Adrenal gland (tissue), 12 donors: ENCODE results near the gene ACTL6B. TPM values are rescaled to one million over a fixed set of nuclear protein-coding genes. Genes with fewer than 3 reads are reported as not detected.

Experiments
- DNase-seq, 7 donors: peaks; one replicate each; pipeline ENCODE4 v3.0.0-alpha.2; 2019 to 2020
- H3K27ac ChIP-seq, 5 donors: fragments of 200-600 bp; sonication (generic) in 4 of 5; 1 replicate in 3 of 5; 2 replicates in 2 of 5; pipeline versions ENCODE4 v1.5.1 to v1.8.0; 2016 to 2020; ENCODE audit warnings: mild to moderate bottlenecking in 1 of 5
- H3K27me3 ChIP-seq: fragments of 200-600 bp; 2 replicates; pipeline ENCODE4 v1.8.0; 2021
- H3K36me3 ChIP-seq, 2 donors: fragments of 200-600 bp; replicated peaks in 1 of 2; 1 replicate in 1 of 2; 2 replicates in 1 of 2; pipeline versions ENCODE4 v1.5.1 to v1.8.0; 2018 to 2022
- H3K4me1 ChIP-seq, 2 donors: fragments of 200-600 bp; replicated peaks in 1 of 2; 1 replicate in 1 of 2; 2 replicates in 1 of 2; pipeline versions ENCODE4 v1.5.1 to v1.8.0; 2018 to 2021
- H3K4me3 ChIP-seq, 4 donors: fragments of 200-600 bp; sonication (generic) in 3 of 4; one replicate each; pipeline ENCODE4 v1.5.1; 2016 to 2018
- H3K9me3 ChIP-seq, 3 donors: fragments of 200-600 bp; sonication (generic) in 1 of 3; replicated peaks in 1 of 3; 1 replicate in 2 of 3; 2 replicates in 1 of 3; pipeline versions ENCODE4 v1.5.1 to v1.8.0; 2016 to 2021
- CTCF ChIP-seq, 6 experiments: fragments of 450-650 bp in 4 of 6; fragments of 200-600 bp in 2 of 6; sonication (generic) in 1 of 6; IDR thresholded peaks; 1 replicate in 5 of 6; 2 replicates in 1 of 6; pipeline versions ENCODE4 v1.5.1 to v1.8.0; 2016 to 2021; ENCODE audit warnings: antibody characterized with exemption in 6 of 6, mild to moderate bottlenecking in 2 of 6, moderate library complexity in 1 of 6
- POLR2A ChIP-seq, 2 donors: fragments of 450-650 bp; IDR thresholded peaks; one replicate each; pipeline ENCODE4 v1.6.1; 2017; ENCODE audit warnings: antibody characterized with exemption in 2 of 2, mild to moderate bottlenecking in 2 of 2, moderate library complexity in 1 of 2
- WGBS, 4 donors: extraction: QIAGEN DNeasy Blood & Tissue Kit in 2 of 4; methylation state at CpG; one replicate each; pipeline versions ENCODE4 v1.1.5 to v1.1.7; 2013 to 2017; 5-methylcytosine and 5-hydroxymethylcytosine counted together
- intact Hi-C, 2 donors: fragments of 100-400 bp; cut with DNase I; formaldehyde crosslinking; loops; one replicate each; pipeline versions ENCODE4 v1.14.1 to v1.15.0; 2022 to 2023
- polyA plus RNA-seq, 3 donors: library from polyadenylated mRNA; stranded (reverse); fragments of 200-250 nt in 2 of 3; fragments of 350-450 nt in 1 of 3; fragmentation: Illumina TruSeq in 1 of 3; extraction: RNeasy Lipid Tissue Mini Kit (QIAGEN cat#74804) in 1 of 3; gene quantifications; one replicate each; pipeline ENCODE4 v1.2.3, GENCODE V29; 2013 to 2014
- total RNA-seq, 9 donors: library from RNA; depleted of rRNA in 4 of 9; stranded (reverse); fragments of >200 nt in 4 of 9; fragments of 120-200 nt in 1 of 9; fragmentation: NEBNext Ultra II Directional in 1 of 9; extraction: Animal tissue kit (Norgen Biotek cat#: 25700) in 1 of 9; gene quantifications; one replicate each; pipeline versions ENCODE4 v1.1.0 to v1.2.4, GENCODE V29; 2013 to 2023
- donor health status: healthy with polysubstance abuse.
- donor health status: Bipolar disorder and iron deficiency.
- donor health status: DM: yes; HTN: yes; CAD: no.
- donor health status: DM: no; HTN: no; CAD: no.
- donor health status: DM: no; HTN: no; CAD: no.
- donor health status: DM: yes; HTN: yes; CAD: no.

Gene ACTL6B
- total and polyA plus RNA-seq, 12 donors: 0.64 to 5.1 (median 2.4) TPM; not detected in 5

GRCh38 chr7:100640517-100641440 is 15.5 kb downstream of the ACTL6B start:
- WGBS, 4 donors: 45 to 71% (median 62%) methylated on average over 7 to 24 of the region's 24 CpGs
- no peak overlapping the region for H3K27ac ChIP-seq
- TF ChIP-seq CTCF (IDR thresholded peaks at IDR 0.05) (no peak), POLR2A (IDR thresholded peaks at IDR 0.05) (no peak)

DNA sequence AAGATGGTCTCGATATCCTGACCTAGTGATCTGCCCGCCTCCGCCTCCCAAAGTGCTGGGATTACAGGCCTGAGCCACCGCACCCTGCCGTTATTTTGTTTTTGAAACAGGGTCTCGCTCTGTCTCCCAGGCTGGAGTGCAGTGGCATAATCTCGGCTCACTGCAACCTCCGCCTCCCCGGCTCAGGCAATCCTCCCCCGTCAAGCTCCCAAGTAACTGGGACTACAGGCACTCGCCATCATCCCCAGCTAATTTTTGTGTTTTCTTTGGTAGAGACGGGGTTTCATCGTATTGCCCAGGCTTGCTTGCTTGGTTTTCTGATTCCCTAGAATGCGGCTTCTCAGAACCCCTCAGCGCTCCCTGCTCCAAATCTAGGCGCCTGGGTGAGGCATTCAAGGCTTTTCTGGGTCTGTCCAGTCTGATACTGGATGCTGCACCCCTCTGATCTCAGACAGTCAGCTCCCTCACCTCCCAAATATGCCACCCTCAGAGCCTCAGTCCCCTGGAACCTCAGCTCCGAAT is 16.2 kb downstream of the ACTL6B start:
- Histone ChIP-seq H3K4me3 (no peak overlapping the region), H3K4me1 (no peaks in the 10 kb centered on the region), H3K36me3 (no peaks in the 10 kb centered on the region), H3K27me3 (no peaks in the 10 kb centered on the region), H3K27ac (no peak overlapping the region), H3K9me3 (no peaks in the 10 kb centered on the region)
- WGBS, 4 donors: 88 to 91% (median 90%) methylated on average over 14 to 17 of the region's 17 CpGs
- TF ChIP-seq POLR2A (IDR thresholded peaks at IDR 0.05) (no peak), CTCF (IDR thresholded peaks at IDR 0.05) (no peak)
- DNase-seq: no peak
- intact Hi-C loops: no loop called here

More at GRCh38 chr7:100640517-100641440, 15.5 kb downstream of the ACTL6B start:
- Histone ChIP-seq H3K36me3 (no peaks in the 10 kb centered on the region), H3K27me3 (no peaks in the 10 kb centered on the region), H3K4me3 (no peak overlapping the region), H3K9me3 (no peaks in the 10 kb centered on the region), H3K4me1 (no peaks in the 10 kb centered on the region)
- intact Hi-C loops: no loop called here
- DNase-seq: no peak

DNA sequence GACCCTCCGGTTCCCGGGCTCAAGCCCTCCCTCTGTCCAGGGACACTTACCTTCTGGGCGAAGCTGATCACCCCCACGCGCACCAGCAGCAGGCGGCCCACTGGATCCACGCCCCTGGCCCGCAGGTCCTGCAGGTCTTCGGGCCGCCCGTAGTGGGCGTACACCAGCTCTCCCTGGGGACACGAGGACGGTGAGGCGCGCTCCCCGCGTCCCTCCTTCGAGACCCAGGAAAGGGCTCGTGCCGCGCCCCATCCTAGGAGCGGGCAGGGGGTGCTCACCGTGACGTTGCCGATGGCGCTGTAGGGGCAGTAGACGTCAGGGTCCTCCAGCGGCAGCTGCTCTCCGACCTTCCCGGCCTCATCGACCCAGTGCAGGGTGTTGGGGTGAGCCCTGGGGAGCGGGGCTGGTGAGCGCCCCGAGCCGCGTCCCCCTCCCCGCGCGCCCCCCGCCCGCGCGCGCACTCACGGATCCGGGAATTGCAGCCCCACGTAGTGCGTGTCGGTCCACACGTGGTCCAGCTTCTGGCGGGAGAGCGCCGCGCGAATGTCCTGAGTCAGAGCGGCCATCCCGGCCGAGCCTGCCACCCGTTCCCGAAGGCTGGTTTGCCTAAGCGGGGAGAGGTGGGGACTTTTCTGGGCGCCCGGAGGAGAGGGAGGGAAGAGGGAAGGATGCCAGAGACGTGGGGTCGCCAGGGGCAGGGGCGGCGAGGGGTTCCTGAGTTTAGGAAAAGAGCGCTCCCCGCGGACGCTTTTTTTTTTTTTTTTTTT is 23.1 kb downstream of the ACTL6B start:
- intact Hi-C loops: no loop called here
- Histone ChIP-seq H3K9me3 (no peaks in the 10 kb centered on the region), H3K36me3 (no peaks in the 10 kb centered on the region), H3K4me3 (peak overlapping the region in 2 of 4 donors; percentile 40 to 64), H3K27me3 (no peaks in the 10 kb centered on the region), H3K4me1 (peaks cover 8 to 10% of the 10 kb centered on the region in 2 donors), H3K27ac (no peak overlapping the region)
- TF ChIP-seq POLR2A (IDR thresholded peaks at IDR 0.05) (no peak), CTCF (IDR thresholded peaks at IDR 0.05) (peak; percentile 17 to 54 (median 34))
- 1 to 8% (median 3%) methylated on average over 6 to 72 of the region's 72 CpGs for WGBS, 4 donors
- DNase-seq: peak in 6 of 7 donors; percentile 48 to 71 (median 56)

DNA sequence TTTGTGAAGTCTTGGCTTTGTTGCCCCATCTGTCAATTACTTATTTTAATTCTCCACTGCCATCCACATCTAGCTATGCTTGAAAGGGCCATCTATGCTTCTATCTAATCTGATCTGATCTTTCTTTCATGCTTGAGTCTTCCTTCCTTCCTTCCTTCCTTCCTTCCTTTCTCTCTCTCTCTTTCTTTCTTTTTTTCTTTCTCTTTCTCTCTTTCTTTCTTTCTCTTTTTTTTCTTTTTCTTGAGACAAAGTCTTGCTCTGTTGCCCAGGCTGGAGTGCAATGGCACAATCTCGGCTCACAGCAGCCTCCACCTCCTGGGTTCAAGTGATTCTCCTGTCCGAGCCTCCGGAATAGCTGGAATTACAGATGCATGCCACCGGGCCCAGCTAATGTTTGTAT is 26.2 kb downstream of the ACTL6B start:
- Histone ChIP-seq H3K4me3 (no peak overlapping the region), H3K27me3 (no peaks in the 10 kb centered on the region), H3K36me3 (no peaks in the 10 kb centered on the region), H3K27ac (no peak overlapping the region), H3K9me3 (no peaks in the 10 kb centered on the region), H3K4me1 (peaks cover 12 to 15% of the 10 kb centered on the region in 2 donors)
- 91 to 98% (median 95%) methylated on average over 4 of the region's 4 CpGs for WGBS, 4 donors
- no peak for DNase-seq
- no peak for TF ChIP-seq POLR2A (IDR thresholded peaks at IDR 0.05)
- intact Hi-C loops: no loop called here
